Thyroid gland (tissue), 4 donors: ENCODE measurements around the gene TNS3.

Source experiments
- CTCF ChIP-seq, 6 experiments: fragments of 200-600 bp in 3 of 6; fragments of 450-650 bp in 3 of 6; sonication (generic) in 3 of 6; IDR thresholded peaks; one replicate each; pipeline ENCODE4 v1.5.1; 2016 to 2019; ENCODE audit warnings: antibody characterized with exemption in 6 of 6, mild to moderate bottlenecking in 2 of 6, inconsistent platforms in 1 of 6, moderate library complexity in 1 of 6
- POLR2A ChIP-seq, 2 donors: fragments of 450-650 bp; IDR thresholded peaks; one replicate each; pipeline ENCODE4 v1.6.1; 2017; ENCODE audit warnings: antibody characterized with exemption in 2 of 2, mild to moderate bottlenecking in 2 of 2, moderate library complexity in 1 of 2

DNA sequence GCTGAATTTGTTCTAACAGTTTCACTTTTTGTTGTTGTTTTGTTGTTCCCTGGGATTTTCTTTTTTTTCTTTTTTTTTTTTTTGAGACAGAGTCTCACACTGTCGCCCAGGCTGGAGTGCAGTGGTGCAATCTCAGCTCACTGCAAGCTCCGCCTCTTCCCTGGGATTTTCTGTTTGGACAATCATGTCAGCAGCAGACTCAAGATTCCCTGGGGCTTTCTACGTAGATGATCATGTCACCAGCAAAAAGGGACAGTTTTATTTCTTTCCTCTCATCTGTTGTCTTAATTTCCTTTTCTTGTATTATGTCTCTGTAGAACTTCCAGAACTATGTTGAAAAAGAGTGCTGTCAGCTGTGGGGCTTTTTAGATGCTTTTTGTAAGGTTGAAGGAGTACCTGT is 241.4 kb downstream of the TNS3 start:
- TF ChIP-seq CTCF (IDR thresholded peaks at IDR 0.05), result no peak
- no peak for TF ChIP-seq POLR2A (IDR thresholded peaks at IDR 0.05)
